ENCODE results near the gene PRKG1.

Gene PRKG1

DNA sequence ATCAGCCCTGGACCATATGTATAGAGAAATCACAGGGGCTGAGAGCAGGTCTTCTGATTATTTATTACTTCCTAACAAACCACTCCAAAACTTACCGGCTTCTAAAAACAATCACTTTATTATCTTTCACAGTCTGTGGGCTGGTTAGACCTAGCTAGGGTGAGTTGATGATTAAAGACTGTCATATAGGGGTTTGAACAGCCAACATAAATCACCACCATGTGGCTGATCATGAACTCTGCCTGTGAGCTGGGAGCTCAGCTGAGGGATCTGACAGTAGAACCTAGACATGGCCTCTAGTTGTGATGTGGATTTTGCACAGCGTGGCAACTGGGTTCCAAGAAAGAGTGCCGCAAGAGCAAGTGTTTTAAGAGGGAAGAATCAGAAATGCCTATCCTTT lies 319.8 kb downstream of the PRKG1 start:
- TF ChIP-seq SIN3A (IDR thresholded peaks at IDR 0.05; ENCODE audit: borderline replicate concordance, insufficient read depth, low read length) (no peak), POLR2AphosphoS5 (IDR thresholded peaks at IDR 0.05; ENCODE audit: low read depth, low read length) (no peak), TAF1 (IDR thresholded peaks at IDR 0.05; ENCODE audit: borderline replicate concordance, insufficient read depth, low read length) (no peak), FOXP2 (optimal IDR thresholded peaks at IDR 0.05; ENCODE audit: borderline replicate concordance, extremely low read depth, extremely low read length, insufficient read depth) (no peak), REST (IDR thresholded peaks at IDR 0.05; ENCODE audit: insufficient read depth in 1 of 2, low read depth in 2 of 2, low read length in 2 of 2) (no peak)

GRCh38 chr10:51397244-51397643 lies 323.0 kb downstream of the PRKG1 start:
- no peak for TF ChIP-seq REST (IDR thresholded peaks at IDR 0.05; ENCODE audit: insufficient read depth in 1 of 2, low read depth in 2 of 2, low read length in 2 of 2)
- no peak for TF ChIP-seq SIN3A (IDR thresholded peaks at IDR 0.05; ENCODE audit: borderline replicate concordance, insufficient read depth, low read length)
- no peak for TF ChIP-seq POLR2AphosphoS5 (IDR thresholded peaks at IDR 0.05; ENCODE audit: low read depth, low read length)
- TF ChIP-seq FOXP2 (optimal IDR thresholded peaks at IDR 0.05; ENCODE audit: borderline replicate concordance, extremely low read depth, extremely low read length, insufficient read depth), result no peak
- no peak for TF ChIP-seq TAF1 (IDR thresholded peaks at IDR 0.05; ENCODE audit: borderline replicate concordance, insufficient read depth, low read length)

- no peak for TF ChIP-seq SIN3A (IDR thresholded peaks at IDR 0.05; ENCODE audit: borderline replicate concordance, insufficient read depth, low read length)
- TF ChIP-seq REST (IDR thresholded peaks at IDR 0.05; ENCODE audit: insufficient read depth in 1 of 2, low read depth in 2 of 2, low read length in 2 of 2), result no peak
- no peak for TF ChIP-seq FOXP2 (optimal IDR thresholded peaks at IDR 0.05; ENCODE audit: borderline replicate concordance, extremely low read depth, extremely low read length, insufficient read depth)
- no peak for TF ChIP-seq TAF1 (IDR thresholded peaks at IDR 0.05; ENCODE audit: borderline replicate concordance, insufficient read depth, low read length)
- no peak for TF ChIP-seq POLR2AphosphoS5 (IDR thresholded peaks at IDR 0.05; ENCODE audit: low read depth, low read length)
These were observed 323.4 kb downstream of the PRKG1 start for GRCh38 chr10:51397695-51398094.

GRCh38 chr10:51399840-51400239 lies 325.6 kb downstream of the PRKG1 start:
- TF ChIP-seq SIN3A (IDR thresholded peaks at IDR 0.05; ENCODE audit: borderline replicate concordance, insufficient read depth, low read length), result no peak
- no peak for TF ChIP-seq REST (IDR thresholded peaks at IDR 0.05; ENCODE audit: insufficient read depth in 1 of 2, low read depth in 2 of 2, low read length in 2 of 2)
- TF ChIP-seq FOXP2 (optimal IDR thresholded peaks at IDR 0.05; ENCODE audit: borderline replicate concordance, extremely low read depth, extremely low read length, insufficient read depth), result no peak
- no peak for TF ChIP-seq POLR2AphosphoS5 (IDR thresholded peaks at IDR 0.05; ENCODE audit: low read depth, low read length)
- TF ChIP-seq TAF1 (IDR thresholded peaks at IDR 0.05; ENCODE audit: borderline replicate concordance, insufficient read depth, low read length), result no peak
